A549 (cell line): ENCODE results near the gene TSC22D1. TPM values are rescaled to one million over a fixed set of nuclear protein-coding genes. Genes with fewer than 3 reads are reported as not detected.

Experiments used
- ATAC-seq, 2 experiments: fragments of 200-7000 bp in 1 of 2; fragments of >200 bp in 1 of 2; cut with Nextera tagmentation in 1 of 2; cut with Tn5 transposase in 1 of 2; 3 replicates each; pipeline versions ENCODE4 v1.8.0 to v1.9.1; 2018 to 2020; ENCODE audit warnings: mild to moderate bottlenecking in 1 of 2, moderate library complexity in 1 of 2
- CTCF ChIA-PET: fragments of 300-600 bp; sonication (Branson Sonifier 250); formaldehyde crosslinking; extraction: SDS; loops from one replicate; lab custom pipeline; 2021; ENCODE audit warnings: antibody characterized with exemption, inconsistent platforms; lab: Yijun Ruan, JAX
- POLR2A ChIA-PET: fragments of 350-600 bp; formaldehyde crosslinking; extraction: SDS; loops from one replicate; lab custom pipeline; 2021; ENCODE audit warnings: antibody characterized with exemption, inconsistent platforms; lab: Yijun Ruan, JAX
- DNase-seq, 2 experiments: peaks; one replicate each; pipeline versions ENCODE4 v3.0.0 to v3.0.0-alpha.2; 2011 to 2016; ENCODE audit warnings: low read depth in 1 of 2, low spot score in 1 of 2
- FAIRE-seq: peaks from 2 replicates; lab custom pipeline; 2011; peaks lifted over from hg19 to GRCh38; lab: Jason Lieb, UNC
- H3K27ac ChIP-seq, 2 experiments: fragments of >200 bp; sonication (Bioruptor Twin); formaldehyde crosslinking; 3 replicates each; pipeline ENCODE4 v1.5.1; 2016 to 2017
- H3K4me1 ChIP-seq: fragments of >200 bp; sonication (Bioruptor Twin); formaldehyde crosslinking; 3 replicates; pipeline ENCODE4 v1.6.1; 2016
- H3K4me2 ChIP-seq: fragments of >200 bp; sonication (Bioruptor Twin); formaldehyde crosslinking; 3 replicates; pipeline ENCODE4 v1.6.1; 2016
- H3K4me3 ChIP-seq: fragments of >200 bp; sonication (Bioruptor Twin); formaldehyde crosslinking; 3 replicates; pipeline ENCODE4 v1.5.1; 2016
- H3K9me3 ChIP-seq: fragments of >200 bp; sonication (Bioruptor Twin); formaldehyde crosslinking; 3 replicates; pipeline ENCODE4 v1.6.1; 2016
- BHLHE40 ChIP-seq: IDR thresholded peaks from 2 replicates; pipeline ENCODE4 v1.6.1; 2012; ENCODE audit warnings: low read depth, low read length, inconsistent platforms
- CBX2 ChIP-seq: fragments of 200-600 bp; sonication (generic); IDR thresholded peaks from 2 replicates; pipeline ENCODE4 v1.6.1; 2016; ENCODE audit warnings: low read depth, mild to moderate bottlenecking, borderline replicate concordance
- CBX8 ChIP-seq: fragments of 200-600 bp; sonication (generic); IDR thresholded peaks from 2 replicates; pipeline ENCODE4 v1.6.1; 2016
- CTCF ChIP-seq: fragments of >200 bp; sonication (Bioruptor Twin); formaldehyde crosslinking; IDR thresholded peaks from 3 replicates; pipeline ENCODE4 v1.5.1; 2016
- EHF ChIP-seq: fragments of 250-450 bp; sonication (Bioruptor Pico); IDR thresholded peaks from 2 replicates; pipeline ENCODE4 v1.5.0; 2020; ENCODE audit warnings: mild to moderate bottlenecking
- EHMT2 ChIP-seq: fragments of 200-600 bp; sonication (generic); IDR thresholded peaks from 2 replicates; pipeline ENCODE4 v1.6.1; 2016; ENCODE audit warnings: antibody characterized with exemption, low read depth, mild to moderate bottlenecking, moderate library complexity
- ELK1 ChIP-seq: fragments of 150-350 bp; IDR thresholded peaks from 2 replicates; pipeline ENCODE4 v1.6.1; 2014; ENCODE audit warnings: low read depth, mild to moderate bottlenecking, low read length
- FOSL2 ChIP-seq, 2 experiments: fragments of 450-650 bp in 1 of 2; fragments of >200 bp in 1 of 2; sonication (Bioruptor Twin) in 1 of 2; formaldehyde crosslinking; IDR thresholded peaks; 2 replicates each; pipeline versions ENCODE4 v1.5.0 to v1.6.1; 2016 to 2020; ENCODE audit warnings: mild to moderate bottlenecking in 1 of 2, moderate library complexity in 1 of 2
- GATA3 ChIP-seq: IDR thresholded peaks from 2 replicates; pipeline ENCODE4 v1.6.1; 2012; ENCODE audit warnings: borderline replicate concordance
- HDAC2 ChIP-seq: fragments of 200-600 bp; sonication (generic); IDR thresholded peaks from 2 replicates; pipeline ENCODE4 v1.6.1; 2016
- HES2 ChIP-seq: fragments of >200 bp; sonication (Bioruptor Twin); formaldehyde crosslinking; IDR thresholded peaks from 2 replicates; pipeline ENCODE4 v1.6.1; 2016
- HOXB5 ChIP-seq: fragments of 250-450 bp; sonication (Bioruptor Pico); IDR thresholded peaks from 2 replicates; pipeline ENCODE4 v1.5.0; 2020; ENCODE audit warnings: mild to moderate bottlenecking, moderate library complexity
- MAFK ChIP-seq: fragments of 450-650 bp; IDR thresholded peaks from 2 replicates; pipeline ENCODE4 v1.6.1; 2014; ENCODE audit not compliant: partially characterized antibody
- MAX ChIP-seq: IDR thresholded peaks from 2 replicates; pipeline ENCODE4 v1.6.1; 2012
- NFE2L2 ChIP-seq: fragments of 150-350 bp; conservative IDR thresholded peaks from 2 replicates; pipeline ENCODE4 v1.6.1; 2014; ENCODE audit warnings: low read length
- PHF8 ChIP-seq: fragments of 200-600 bp; sonication (generic); IDR thresholded peaks from 2 replicates; pipeline ENCODE4 v1.6.1; 2016; ENCODE audit warnings: low read depth, mild to moderate bottlenecking, antibody characterized with exemption, moderate library complexity, borderline replicate concordance
- POLR2A ChIP-seq: IDR thresholded peaks from 2 replicates; pipeline ENCODE4 v1.6.1; 2012; ENCODE audit warnings: mild to moderate bottlenecking, low read length
- RCOR1 ChIP-seq: fragments of 150-350 bp; IDR thresholded peaks from 2 replicates; pipeline ENCODE4 v1.6.1; 2014; ENCODE audit warnings: antibody characterized with exemption, low read length, low read depth
- SREBF2 ChIP-seq: fragments of 450-650 bp; IDR thresholded peaks from 2 replicates; pipeline ENCODE4 v1.6.1; 2014; ENCODE audit warnings: mild to moderate bottlenecking, moderate library complexity
- TFCP2L1 ChIP-seq: fragments of 250-450 bp; sonication (Bioruptor Pico); IDR thresholded peaks from 2 replicates; pipeline ENCODE4 v1.5.0; 2021; ENCODE audit warnings: mild to moderate bottlenecking
- TP53 ChIP-seq: fragments of 250-450 bp; sonication (Bioruptor Pico); IDR thresholded peaks from 2 replicates; pipeline ENCODE4 v1.5.0; 2021; ENCODE audit warnings: mild to moderate bottlenecking, moderate library complexity
- ZFP36 ChIP-seq: fragments of 450-650 bp; IDR thresholded peaks from 2 replicates; pipeline ENCODE4 v1.6.1; 2014; ENCODE audit warnings: borderline replicate concordance; ENCODE audit not compliant: partially characterized antibody
- WGBS: methylation state at CpG from one replicate; pipeline ENCODE4 v1.1.6; 2017; ENCODE audit errors: missing lambda C conversion rate; 5-methylcytosine and 5-hydroxymethylcytosine counted together
- polyA plus RNA-seq, 4 experiments: library from polyadenylated mRNA; depleted of rRNA in 3 of 4; stranded (reverse); fragments of >200 nt; fragmentation: RNase III in 1 of 4; extraction: RNeasy Plus Mini Kit Qiagen cat#74134 plus additional on column Dnase treatment in 1 of 4; gene quantifications; 2 replicates in 3 of 4; 3 replicates in 1 of 4; pipeline ENCODE4 v1.2.3, GENCODE V29; 2011 to 2017

The TSC22D1 gene
- polyA plus RNA-seq, 2 of the 4 experiments (the other 2 are of a cell fraction), result 66.8 to 196 TPM

GRCh38 chr13:44415815-44416214 lies 160.3 kb downstream of the TSC22D1 start:
- Histone ChIP-seq H3K27ac (no peak overlapping the region), H3K4me3 (no peak overlapping the region), H3K4me1 (no peaks in the 10 kb centered on the region), H3K4me2 (no peak overlapping the region), H3K9me3 (no peaks in the 10 kb centered on the region)
- ChIA-PET POLR2A (no interaction called here), CTCF (no interaction called here)
- ATAC-seq (no peak), FAIRE-seq (no peak), DNase-seq (no peak)
- 92% methylated on average over 15 of the region's 15 CpGs for WGBS
- no peak for TF ChIP-seq HES2
- TF ChIP-seq NFE2L2, result no peak
- TF ChIP-seq ELK1, result no peak
- TF ChIP-seq TP53 (CRISPR knock-in tag), result no peak
- TF ChIP-seq CTCF, result no peak
- no peak for TF ChIP-seq CBX2
- no peak for TF ChIP-seq PHF8
- TF ChIP-seq CBX8, result no peak
- no peak for TF ChIP-seq HOXB5 (CRISPR knock-in tag)
- no peak for TF ChIP-seq TFCP2L1 (CRISPR knock-in tag)
- no peak for TF ChIP-seq SREBF2

- Histone ChIP-seq H3K4me1 (no peaks in the 10 kb centered on the region), H3K27ac (no peak overlapping the region), H3K9me3 (no peaks in the 10 kb centered on the region), H3K4me3 (no peak overlapping the region), H3K4me2 (no peak overlapping the region)
- TF ChIP-seq MAFK, result no peak
- TF ChIP-seq HES2, result no peak
- no peak for TF ChIP-seq PHF8
- no peak for TF ChIP-seq FOSL2 (IDR thresholded peaks at IDR 0.05)
- no peak for TF ChIP-seq FOSL2 (CRISPR knock-in tag; IDR thresholded peaks at IDR 0.05)
- no peak for TF ChIP-seq EHMT2
- TF ChIP-seq CBX8, result no peak
- POLR2A ChIA-PET, result no interaction called here
- ATAC-seq, result no peak
- FAIRE-seq, result no peak
- WGBS, result 94% methylated on average over 20 of the region's 26 CpGs
- CTCF ChIA-PET, result interaction anchor here (0.6 to 1.0 kb wide), 3 partner anchors 24 to 171 kb away, joined by 3 read pairs; no protein-coding TSS in a partner anchor
- no peak for DNase-seq
These were observed 161.4 kb downstream of the TSC22D1 start for GRCh38 chr13:44414716-44415115.

- no peak for FAIRE-seq
- ChIA-PET POLR2A (no interaction called here), CTCF (no interaction called here)
- Histone ChIP-seq H3K4me2 (no peak overlapping the region), H3K27ac (no peak overlapping the region), H3K4me3 (no peak overlapping the region), H3K4me1 (no peaks in the 10 kb centered on the region)
- no peak for DNase-seq
- 91% methylated on average over 9 of the region's 13 CpGs for WGBS
- no peak for ATAC-seq
- TF ChIP-seq MAX (no peak), BHLHE40 (no peak), ELK1 (no peak), EHF (CRISPR knock-in tag) (no peak), RCOR1 (no peak), HDAC2 (no peak), POLR2A (no peak), HOXB5 (CRISPR knock-in tag) (no peak), GATA3 (no peak), ZFP36 (no peak)
- TF ChIP-seq, all 56 proteins: peak for 0
- no peaks in the 10 kb centered on the region for H3K9me3 ChIP-seq
These were observed 163.0 kb downstream of the TSC22D1 start for GRCh38 chr13:44413095-44413494.
